HUES6 (cell line): ENCODE results near the gene RFX2.

Experiments
- H3K27ac ChIP-seq: 2 replicates; pipeline ENCODE4 v1.7.0; 2013; ENCODE audit warnings: low read depth, mild to moderate bottlenecking, low read length, inconsistent platforms
- H3K27me3 ChIP-seq: 2 replicates; pipeline ENCODE4 v1.6.1; 2013; ENCODE audit warnings: low read length; ENCODE audit not compliant: control insufficient read depth, insufficient read depth
- H3K36me3 ChIP-seq: 2 replicates; pipeline ENCODE4 v1.6.1; 2013; ENCODE audit warnings: low read length; ENCODE audit not compliant: control insufficient read depth, insufficient read depth
- H3K4me1 ChIP-seq: 2 replicates; pipeline ENCODE4 v1.6.1; 2013; ENCODE audit warnings: low read length; ENCODE audit not compliant: control insufficient read depth, insufficient read depth
- H3K4me3 ChIP-seq: 2 replicates; pipeline ENCODE4 v1.5.1; 2013; ENCODE audit warnings: low read depth, low read length
- H3K9ac ChIP-seq: one replicate; pipeline ENCODE4 v1.6.1; 2013; ENCODE audit warnings: mild to moderate bottlenecking, low read length
- H3K9me3 ChIP-seq: 2 replicates; pipeline ENCODE4 v1.6.1; 2013; ENCODE audit warnings: low read depth, low read length; ENCODE audit not compliant: control insufficient read depth, insufficient read depth

Gene RFX2

DNA sequence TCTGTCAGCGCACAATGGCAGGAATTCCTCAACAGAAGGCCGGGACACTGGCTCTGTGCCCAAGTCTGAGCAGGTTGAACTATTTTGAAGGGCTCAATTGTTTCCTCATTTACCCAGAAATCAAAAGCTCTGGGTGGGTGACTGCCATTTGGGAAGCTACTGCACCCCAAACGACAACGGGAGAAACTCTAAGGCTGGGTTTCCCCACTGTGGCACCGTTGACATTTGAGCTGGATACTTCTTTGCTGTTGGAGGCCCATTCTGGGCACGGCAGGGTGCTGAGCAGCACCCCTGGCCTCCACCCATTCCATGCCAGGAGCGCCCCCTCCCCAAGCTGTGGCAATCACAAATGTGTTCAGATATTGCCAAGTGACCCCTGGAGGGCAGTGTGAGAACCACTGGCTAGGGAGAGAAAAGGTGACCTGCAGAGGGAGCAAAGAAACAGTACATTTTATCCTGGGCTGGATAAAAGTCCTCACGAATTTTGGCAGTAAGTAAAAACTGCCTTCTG lies 62.5 kb downstream of the RFX2 start:
- Histone ChIP-seq H3K9ac (no peak overlapping the region), H3K27ac (no peak overlapping the region), H3K27me3 (no peaks in the 10 kb centered on the region), H3K36me3 (no peaks in the 10 kb centered on the region), H3K4me3 (no peak overlapping the region), H3K9me3 (no peaks in the 10 kb centered on the region), H3K4me1 (peaks cover 4% of the 10 kb centered on the region; the same call in 1 of the 2 replicates)

DNA sequence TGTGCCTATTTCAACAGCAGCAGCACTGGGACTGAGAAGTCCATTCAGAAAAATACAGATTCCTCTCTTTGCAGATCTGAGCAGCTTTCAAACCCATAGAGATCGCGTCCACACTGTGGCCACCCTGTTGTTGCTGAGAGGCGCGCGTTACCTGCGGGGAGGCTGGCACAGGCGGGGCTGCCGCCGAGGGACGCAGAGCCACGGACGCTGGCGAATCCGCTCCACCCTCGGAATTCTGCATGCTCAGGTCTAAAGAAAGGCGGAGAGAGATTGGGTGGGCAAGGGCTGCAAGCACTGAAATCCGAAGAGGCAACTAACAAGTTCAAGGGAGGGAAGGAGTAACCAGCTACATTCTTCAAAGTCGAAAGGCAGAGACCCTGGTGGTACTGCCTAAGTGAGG lies 63.0 kb downstream of the RFX2 start:
- no peak overlapping the region for H3K9ac ChIP-seq
- no peaks in the 10 kb centered on the region for H3K36me3 ChIP-seq
- peaks cover 4% of the 10 kb centered on the region; the same call in 1 of the 2 replicates for H3K4me1 ChIP-seq
- no peaks in the 10 kb centered on the region for H3K9me3 ChIP-seq
- no peak overlapping the region for H3K4me3 ChIP-seq
- H3K27me3 ChIP-seq: no peaks in the 10 kb centered on the region
- H3K27ac ChIP-seq: no peak overlapping the region

DNA sequence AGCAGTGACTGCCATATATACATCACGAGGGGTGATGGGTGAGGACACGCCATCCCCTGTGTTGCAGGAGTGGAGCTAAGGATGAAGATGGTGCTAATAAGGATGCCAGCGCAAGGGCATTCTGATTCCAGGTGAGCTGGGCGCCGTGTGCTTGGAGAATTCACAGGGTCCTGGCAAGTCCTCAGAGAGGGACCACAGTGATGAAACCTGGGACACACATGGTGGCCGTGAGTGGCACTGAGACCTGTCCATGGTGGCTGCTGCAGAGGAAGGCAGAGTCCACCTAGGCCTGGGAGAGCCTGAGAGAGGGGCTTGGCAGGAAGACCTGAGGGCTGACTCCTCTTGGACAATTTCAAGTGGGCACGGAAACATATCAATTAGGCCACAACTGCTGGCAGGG lies 65.2 kb downstream of the RFX2 start:
- H3K27ac ChIP-seq: no peak overlapping the region
- H3K36me3 ChIP-seq: no peaks in the 10 kb centered on the region
- no peaks in the 10 kb centered on the region for H3K9me3 ChIP-seq
- no peak overlapping the region for H3K9ac ChIP-seq
- no peaks in the 10 kb centered on the region for H3K27me3 ChIP-seq
- no peak overlapping the region for H3K4me3 ChIP-seq
- H3K4me1 ChIP-seq: peaks cover 4% of the 10 kb centered on the region; the same call in 1 of the 2 replicates

DNA sequence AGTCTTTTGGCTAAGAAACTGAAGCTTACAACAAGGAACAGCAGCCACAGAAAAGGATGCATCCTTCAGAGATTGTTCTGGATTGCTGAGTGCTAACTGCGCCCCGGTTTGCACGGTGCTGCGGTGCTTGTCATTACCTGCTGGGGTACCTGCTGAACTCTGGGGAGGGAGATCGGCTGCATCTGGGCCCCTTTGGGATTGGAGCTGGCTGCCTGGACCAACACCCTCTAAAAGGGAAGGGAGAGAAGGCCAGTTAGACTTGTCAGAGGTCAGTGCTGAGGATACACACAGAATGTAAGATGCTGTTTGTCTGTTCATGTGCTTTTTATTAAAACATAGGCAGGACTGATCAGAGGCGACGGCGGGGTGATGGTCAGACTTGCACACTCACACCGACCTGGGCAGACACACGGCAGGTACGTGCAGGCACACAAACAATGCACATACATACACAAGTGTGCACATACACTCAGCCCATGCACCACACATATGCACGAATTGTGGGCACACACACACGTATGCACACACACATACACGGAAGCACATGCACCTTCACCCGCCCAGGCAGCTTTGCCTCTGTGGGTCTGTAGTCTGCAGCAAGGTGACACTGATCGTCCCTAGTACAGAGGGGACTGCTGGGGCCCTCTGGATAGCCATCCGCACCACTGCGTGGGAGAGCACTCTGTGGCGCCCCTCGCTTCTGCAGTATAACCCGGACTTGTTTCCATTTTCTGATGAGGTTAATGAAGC lies 66.1 kb downstream of the RFX2 start:
- H3K9ac ChIP-seq: no peak overlapping the region
- no peaks in the 10 kb centered on the region for H3K36me3 ChIP-seq
- no peaks in the 10 kb centered on the region for H3K27me3 ChIP-seq
- H3K4me1 ChIP-seq: peaks cover 4% of the 10 kb centered on the region; the same call in 1 of the 2 replicates
- H3K27ac ChIP-seq: no peak overlapping the region
- no peak overlapping the region for H3K4me3 ChIP-seq
- no peaks in the 10 kb centered on the region for H3K9me3 ChIP-seq

DNA sequence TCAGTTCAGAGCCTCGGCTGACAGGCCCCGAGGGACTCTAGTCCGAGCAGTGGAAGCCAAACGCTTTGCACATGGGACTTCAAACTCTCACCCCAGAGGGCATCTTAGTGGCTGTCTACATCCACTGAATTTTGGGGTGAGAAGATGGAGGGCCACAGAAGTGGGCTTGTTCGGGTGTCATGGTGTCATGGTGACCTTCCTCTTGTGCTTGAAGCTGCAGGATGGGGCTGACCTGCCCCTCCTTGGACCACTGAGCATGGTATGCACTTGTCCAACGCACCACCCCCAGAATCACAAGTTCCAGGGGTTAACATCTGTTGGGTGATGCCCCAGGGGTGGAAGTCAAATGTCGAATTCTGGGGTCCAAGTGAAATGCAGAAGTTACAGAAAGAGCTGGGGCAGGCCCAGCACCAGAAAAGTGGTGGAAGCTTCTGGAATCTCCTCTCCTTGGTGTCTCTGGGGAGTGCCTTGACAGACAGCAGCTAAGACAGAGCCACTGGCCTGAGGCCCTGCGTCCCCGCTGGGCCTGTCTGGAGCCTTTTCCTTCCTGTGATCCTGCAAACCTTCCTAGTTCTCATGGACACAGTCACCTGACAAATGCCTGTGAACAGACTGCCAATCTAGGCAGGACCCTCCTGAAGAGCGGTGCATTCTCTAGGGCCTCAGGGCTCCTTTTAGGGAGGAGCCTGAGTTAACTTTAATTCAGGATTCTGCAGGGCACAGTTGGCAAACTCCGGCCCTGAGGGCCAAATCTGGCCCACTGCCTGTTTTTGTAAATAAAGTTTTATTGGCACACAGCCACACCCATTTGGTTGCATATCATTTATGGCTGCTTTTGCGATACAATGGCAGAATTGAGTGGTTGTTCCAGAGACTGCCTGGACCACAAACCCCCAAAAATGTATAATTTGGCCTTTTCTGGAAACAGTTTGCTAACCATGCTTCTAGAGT lies 67.2 kb downstream of the RFX2 start:
- Histone ChIP-seq H3K36me3 (no peaks in the 10 kb centered on the region), H3K9ac (no peak overlapping the region), H3K27ac (no peak overlapping the region), H3K4me1 (peaks cover under 1% of the 10 kb centered on the region; the same call in 1 of the 2 replicates), H3K9me3 (no peaks in the 10 kb centered on the region), H3K27me3 (no peaks in the 10 kb centered on the region), H3K4me3 (no peak overlapping the region)

DNA sequence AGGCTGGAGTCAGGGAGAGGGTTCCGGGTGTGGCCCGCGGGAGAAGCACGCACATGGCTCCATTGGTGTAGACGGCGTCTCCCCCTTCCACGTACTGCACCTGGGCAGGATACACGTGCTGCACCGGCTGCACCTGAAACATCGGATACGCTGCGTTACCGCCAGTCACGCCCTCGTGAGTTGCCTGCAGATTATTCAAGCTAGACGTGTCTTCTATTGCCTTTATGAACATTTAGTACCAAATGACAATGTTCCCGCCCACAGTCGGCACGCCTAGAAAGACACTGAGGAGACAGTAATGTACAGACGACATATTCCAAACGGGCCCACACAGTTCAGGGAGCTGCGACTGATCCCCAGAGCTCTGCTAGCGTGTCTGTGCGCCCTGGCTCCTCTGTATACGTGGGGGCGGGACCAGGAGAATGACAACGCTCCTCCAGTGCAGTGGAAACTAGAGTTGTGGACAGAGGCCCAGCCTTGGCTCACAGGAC lies 68.3 kb downstream of the RFX2 start:
- Histone ChIP-seq H3K9me3 (no peaks in the 10 kb centered on the region), H3K36me3 (no peaks in the 10 kb centered on the region), H3K4me3 (no peak overlapping the region), H3K9ac (no peak overlapping the region), H3K4me1 (no peaks in the 10 kb centered on the region), H3K27me3 (no peaks in the 10 kb centered on the region), H3K27ac (no peak overlapping the region)

DNA sequence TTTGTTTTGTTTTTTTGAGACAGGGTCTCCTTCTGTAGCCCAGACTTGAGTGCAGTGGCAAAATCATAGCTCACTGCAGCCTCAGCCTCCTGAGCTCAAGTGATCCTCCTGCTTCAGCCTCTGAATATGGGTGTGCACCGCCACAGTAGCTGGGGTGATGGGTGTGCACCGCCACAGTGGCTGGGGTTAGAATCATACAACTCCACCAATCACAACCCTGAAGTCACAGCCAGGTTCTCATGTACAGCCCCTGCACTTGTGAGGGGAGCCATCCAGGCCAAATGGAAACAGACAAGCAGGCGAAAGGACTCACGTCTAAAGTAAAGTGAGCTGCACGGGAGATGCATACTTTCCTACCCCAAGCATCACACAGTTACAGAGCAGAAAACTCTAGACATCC lies 69.2 kb downstream of the RFX2 start:
- no peak overlapping the region for H3K4me3 ChIP-seq
- H3K27me3 ChIP-seq: no peaks in the 10 kb centered on the region; the same call in 1 of the 2 replicates
- H3K36me3 ChIP-seq: no peaks in the 10 kb centered on the region
- no peaks in the 10 kb centered on the region for H3K9me3 ChIP-seq
- H3K4me1 ChIP-seq: no peaks in the 10 kb centered on the region
- no peak overlapping the region for H3K27ac ChIP-seq
- no peak overlapping the region for H3K9ac ChIP-seq

DNA sequence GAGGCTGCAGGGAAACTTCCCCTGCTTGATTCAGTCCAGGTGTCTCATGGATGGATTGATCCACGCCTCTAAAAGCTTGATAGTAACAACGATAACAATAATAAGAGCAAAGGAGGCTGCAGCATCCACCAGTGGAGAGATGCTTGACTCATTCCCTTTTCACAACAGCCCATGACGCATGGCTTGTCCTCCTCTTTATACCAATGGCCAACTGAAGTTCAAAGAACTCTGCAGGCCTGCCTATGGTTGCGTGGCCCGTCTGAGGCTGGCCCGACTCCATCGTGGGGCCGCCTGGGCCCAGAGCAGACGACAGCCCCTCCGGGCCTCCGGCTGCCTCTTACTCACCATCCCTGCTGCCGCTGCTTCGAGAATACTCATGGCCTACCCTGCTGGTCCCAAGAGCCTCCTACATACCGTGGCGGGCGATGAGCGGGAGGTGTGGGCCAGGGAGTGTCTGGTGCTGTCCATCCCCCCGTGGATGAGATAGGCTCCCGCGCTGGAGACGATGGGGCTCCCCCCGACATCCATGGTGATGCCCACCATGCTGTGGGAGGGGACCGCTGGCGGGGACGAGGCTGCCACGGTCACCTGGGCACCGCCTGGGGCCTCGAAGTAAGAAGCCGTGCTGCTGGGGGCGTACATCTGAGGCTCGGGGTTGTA lies 70.6 kb downstream of the RFX2 start:
- Histone ChIP-seq H3K27me3 (no peaks in the 10 kb centered on the region; the same call in 1 of the 2 replicates), H3K27ac (no peak overlapping the region), H3K4me3 (no peak overlapping the region), H3K4me1 (no peaks in the 10 kb centered on the region), H3K9ac (no peak overlapping the region), H3K9me3 (no peaks in the 10 kb centered on the region), H3K36me3 (no peaks in the 10 kb centered on the region)

DNA sequence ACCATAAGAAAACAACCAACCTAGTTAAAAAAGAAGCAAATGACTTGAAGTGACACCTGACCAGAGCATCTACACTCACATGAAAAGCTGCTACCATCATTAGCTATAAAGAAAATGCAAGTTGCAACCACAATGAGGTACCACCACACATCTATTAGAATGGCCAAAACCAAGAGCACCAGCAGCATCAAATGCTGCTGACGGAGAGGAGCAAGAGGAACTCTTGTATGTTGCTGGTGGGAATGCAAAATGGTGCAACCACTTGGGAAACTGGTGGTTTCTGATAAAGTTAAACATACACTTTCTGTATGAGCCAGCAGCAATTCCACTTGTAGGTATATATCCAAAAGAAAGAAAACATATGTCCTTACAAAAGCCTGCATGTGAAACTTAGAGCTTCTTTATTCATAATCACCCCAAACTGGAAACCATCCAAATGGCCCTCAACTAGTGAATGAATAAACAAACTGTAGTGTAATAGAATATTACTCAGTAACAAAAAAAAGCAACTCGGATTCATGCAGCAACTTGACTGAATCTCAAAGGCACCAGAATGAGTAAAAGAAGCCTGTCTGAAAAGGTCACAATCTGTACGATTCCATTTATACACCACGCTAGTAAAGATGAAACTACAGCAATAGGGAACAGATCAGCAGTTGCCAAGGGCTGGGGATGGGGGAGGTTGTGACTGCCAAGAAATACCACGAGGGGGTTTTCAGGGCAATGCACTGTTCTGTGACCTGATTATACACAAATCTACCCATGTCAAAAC lies 71.5 kb downstream of the RFX2 start:
- H3K36me3 ChIP-seq: no peaks in the 10 kb centered on the region
- no peaks in the 10 kb centered on the region for H3K4me1 ChIP-seq
- no peaks in the 10 kb centered on the region; the same call in 1 of the 2 replicates for H3K27me3 ChIP-seq
- no peak overlapping the region for H3K4me3 ChIP-seq
- no peak overlapping the region for H3K9ac ChIP-seq
- H3K27ac ChIP-seq: no peak overlapping the region
- no peaks in the 10 kb centered on the region for H3K9me3 ChIP-seq

DNA sequence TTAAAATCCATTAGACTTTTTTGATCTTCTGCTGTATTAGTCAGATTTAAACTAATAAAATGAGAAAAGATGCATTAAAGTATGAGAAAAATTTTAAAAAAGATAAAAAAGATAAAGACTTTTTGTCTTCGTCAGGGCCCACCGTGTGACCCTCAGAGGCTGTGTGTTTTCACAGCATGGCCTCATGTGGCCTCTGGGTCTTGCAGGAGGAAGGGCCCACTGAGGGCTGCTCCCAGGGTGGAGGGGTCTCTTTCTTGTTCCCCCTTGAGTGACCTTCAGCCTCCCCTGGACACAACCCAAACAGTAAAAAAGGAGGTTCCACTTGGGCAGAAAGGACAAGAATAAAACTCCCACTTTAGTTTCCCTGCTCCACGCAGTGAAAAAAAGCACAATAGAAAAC lies 75.3 kb downstream of the RFX2 start:
- no peaks in the 10 kb centered on the region for H3K9me3 ChIP-seq
- H3K27me3 ChIP-seq: no peaks in the 10 kb centered on the region; the same call in 1 of the 2 replicates
- no peak overlapping the region for H3K27ac ChIP-seq
- H3K36me3 ChIP-seq: no peaks in the 10 kb centered on the region
- H3K4me3 ChIP-seq: no peak overlapping the region
- no peaks in the 10 kb centered on the region for H3K4me1 ChIP-seq
- no peak overlapping the region for H3K9ac ChIP-seq
